Retinal pigment epithelial cell (primary cell): Measurements from ENCODE around the gene STRA6.

Experiments
- DNase-seq: peaks from one replicate; pipeline ENCODE4 v3.0.0-alpha.2; 2010; ENCODE audit warnings: low read depth
- H3K4me3 ChIP-seq: 2 replicates; pipeline ENCODE4 v1.5.1; 2011; ENCODE audit warnings: mild to moderate bottlenecking, low read length, control low read depth, moderate library complexity
- TF ChIP-seq, protein P1 (sequence below): conservative IDR thresholded peaks from 2 replicates; pipeline ENCODE4 v1.5.1; 2011; ENCODE audit warnings: low read depth, low read length, control low read depth, inconsistent platforms

Gene STRA6

GRCh38 chr15:74144153-74144775 is 58.3 kb downstream of the STRA6 start:
- no peak overlapping the region for H3K4me3 ChIP-seq
- TF ChIP-seq, protein P1, sequence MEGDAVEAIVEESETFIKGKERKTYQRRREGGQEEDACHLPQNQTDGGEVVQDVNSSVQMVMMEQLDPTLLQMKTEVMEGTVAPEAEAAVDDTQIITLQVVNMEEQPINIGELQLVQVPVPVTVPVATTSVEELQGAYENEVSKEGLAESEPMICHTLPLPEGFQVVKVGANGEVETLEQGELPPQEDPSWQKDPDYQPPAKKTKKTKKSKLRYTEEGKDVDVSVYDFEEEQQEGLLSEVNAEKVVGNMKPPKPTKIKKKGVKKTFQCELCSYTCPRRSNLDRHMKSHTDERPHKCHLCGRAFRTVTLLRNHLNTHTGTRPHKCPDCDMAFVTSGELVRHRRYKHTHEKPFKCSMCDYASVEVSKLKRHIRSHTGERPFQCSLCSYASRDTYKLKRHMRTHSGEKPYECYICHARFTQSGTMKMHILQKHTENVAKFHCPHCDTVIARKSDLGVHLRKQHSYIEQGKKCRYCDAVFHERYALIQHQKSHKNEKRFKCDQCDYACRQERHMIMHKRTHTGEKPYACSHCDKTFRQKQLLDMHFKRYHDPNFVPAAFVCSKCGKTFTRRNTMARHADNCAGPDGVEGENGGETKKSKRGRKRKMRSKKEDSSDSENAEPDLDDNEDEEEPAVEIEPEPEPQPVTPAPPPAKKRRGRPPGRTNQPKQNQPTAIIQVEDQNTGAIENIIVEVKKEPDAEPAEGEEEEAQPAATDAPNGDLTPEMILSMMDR: no peak
- no peak for DNase-seq

DNA sequence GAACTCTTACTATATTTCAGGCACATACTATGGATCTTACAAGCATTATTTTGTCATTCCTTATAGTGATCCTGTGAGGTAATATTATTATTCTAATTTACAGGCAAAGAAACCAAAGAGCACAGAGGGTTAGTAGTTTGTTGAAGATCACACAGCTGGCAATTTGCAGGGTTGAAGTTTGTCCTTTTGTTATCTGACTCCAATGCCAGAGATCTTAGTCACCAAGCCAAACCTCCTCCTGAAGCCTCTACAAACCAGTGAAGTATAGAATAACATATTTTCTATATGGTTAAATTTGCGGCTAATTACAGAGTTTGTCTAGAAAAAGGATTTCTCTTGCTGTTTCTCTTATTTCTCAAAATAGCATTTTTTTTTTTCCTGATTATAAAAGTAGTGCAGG is 61.0 kb downstream of the STRA6 start:
- TF ChIP-seq, protein P1: no peak
- no peak overlapping the region for H3K4me3 ChIP-seq
- DNase-seq: no peak

GRCh38 chr15:74138642-74139041 is 63.9 kb downstream of the STRA6 start:
- DNase-seq: no peak
- no peak overlapping the region for H3K4me3 ChIP-seq
- TF ChIP-seq, protein P1: no peak

DNA sequence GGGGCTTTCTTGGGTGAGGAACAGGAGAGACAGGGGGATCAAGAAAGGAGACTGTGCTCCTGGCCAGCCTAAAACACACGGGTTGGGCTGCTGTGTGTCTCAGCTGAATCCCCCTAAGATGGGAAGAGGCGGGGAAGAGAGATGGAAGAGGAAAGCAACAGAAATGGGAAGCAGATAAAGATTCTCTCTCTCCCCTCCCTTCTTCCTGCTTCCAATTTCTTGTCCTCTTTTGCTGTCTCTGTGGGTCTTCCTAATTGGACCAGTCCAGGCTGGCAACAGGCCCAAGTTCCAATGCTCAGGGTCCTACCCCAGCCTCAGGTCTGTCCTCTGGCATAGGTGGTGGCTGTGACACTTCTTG is 65.1 kb downstream of the STRA6 start:
- H3K4me3 ChIP-seq: no peak overlapping the region
- no peak for DNase-seq
- TF ChIP-seq, protein P1: no peak

DNA sequence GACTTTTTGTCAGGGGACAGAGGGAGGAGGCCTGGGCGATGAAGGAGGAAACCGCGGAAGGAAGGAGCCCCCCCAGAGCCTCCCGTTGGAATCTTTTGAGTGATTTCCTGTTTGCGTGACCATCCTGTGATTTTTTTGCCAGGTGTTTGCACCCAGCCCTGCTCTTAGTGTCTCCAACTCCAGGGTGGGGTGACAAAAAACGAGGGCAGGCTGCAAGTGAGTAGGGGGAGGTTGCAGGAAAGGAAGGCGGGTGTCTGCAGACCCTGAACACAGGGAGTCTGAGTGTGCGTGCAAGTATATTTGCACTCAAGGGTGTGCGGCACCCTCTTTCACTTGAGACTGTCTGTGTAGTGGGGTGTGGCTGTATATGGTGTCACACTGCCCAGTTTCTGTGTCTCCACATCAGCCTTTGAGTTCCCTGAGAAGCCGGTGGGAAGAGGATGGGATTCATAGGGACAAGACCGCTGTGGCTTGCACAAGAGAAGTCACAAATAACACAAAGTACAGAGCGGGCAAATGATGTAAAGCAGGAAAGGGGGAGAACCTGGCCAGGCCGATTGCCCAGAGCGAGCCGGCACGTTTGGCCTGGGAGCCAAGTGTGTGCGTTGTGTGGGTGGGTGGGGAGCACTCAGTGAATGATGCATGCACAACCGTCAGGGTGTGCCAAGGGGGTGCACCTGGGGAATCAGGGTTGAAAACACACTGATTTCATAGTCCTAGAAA is 65.6 kb downstream of the STRA6 start:
- DNase-seq: no peak
- H3K4me3 ChIP-seq: peak overlapping the region; percentile 46
- TF ChIP-seq, protein P1: no peak

GRCh38 chr15:74136540-74136813 is 66.1 kb downstream of the STRA6 start:
- no peak for DNase-seq
- H3K4me3 ChIP-seq: peak overlapping the region; percentile 46
- TF ChIP-seq, protein P1: no peak

DNA sequence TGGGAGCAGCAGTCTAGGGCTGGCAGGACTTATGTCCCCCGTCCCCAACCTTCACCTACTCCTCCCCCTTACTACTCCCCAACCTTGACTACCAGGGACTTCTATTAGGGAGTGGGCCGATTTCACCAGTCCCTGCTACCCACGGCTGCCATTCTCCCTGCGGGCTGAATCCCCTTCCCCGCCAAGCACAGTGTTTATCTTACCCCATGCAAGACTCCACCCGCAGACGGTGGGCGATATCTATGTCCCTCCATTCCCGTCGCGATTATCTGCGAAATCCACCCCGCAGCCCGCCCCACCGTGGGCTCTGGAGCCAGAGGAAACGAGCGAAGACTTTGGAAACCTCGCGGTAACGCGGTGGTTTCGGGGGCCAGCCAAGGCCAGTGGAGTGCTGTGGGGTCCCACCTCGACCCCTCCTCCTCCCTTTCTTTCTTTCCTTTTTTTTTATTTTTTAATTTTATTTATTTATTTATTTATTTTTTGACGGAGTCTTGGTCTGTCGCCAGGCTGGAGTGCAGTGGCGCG is 67.5 kb downstream of the STRA6 start:
- H3K4me3 ChIP-seq: no peak overlapping the region
- DNase-seq: no peak
- TF ChIP-seq, protein P1: no peak
